KMS-11 (cell line): ENCODE results near the gene ZNF416.

Experiments used
- H2AFZ ChIP-seq: fragments of 200-600 bp; sonication (generic); 2 replicates; pipeline ENCODE4 v1.6.1; 2016; ENCODE audit warnings: antibody characterized with exemption, mixed run types, low read depth
- H3K27ac ChIP-seq: fragments of 200-600 bp; sonication (generic); 2 replicates; pipeline ENCODE4 v1.6.1; 2016; ENCODE audit warnings: mild to moderate bottlenecking, mixed run types
- H3K27me3 ChIP-seq: fragments of 200-600 bp; sonication (generic); 2 replicates; pipeline ENCODE4 v1.6.1; 2017; ENCODE audit warnings: mild to moderate bottlenecking, low read depth, mixed run types, moderate library complexity; ENCODE audit not compliant: insufficient read depth
- H3K36me3 ChIP-seq: fragments of 200-600 bp; sonication (generic); 2 replicates; pipeline ENCODE4 v1.6.1; 2017; ENCODE audit warnings: mild to moderate bottlenecking, mixed run types; ENCODE audit not compliant: insufficient read depth
- H3K4me1 ChIP-seq: fragments of 200-600 bp; sonication (generic); 2 replicates; pipeline ENCODE4 v1.6.1; 2016; ENCODE audit warnings: mild to moderate bottlenecking, low read depth, mixed run types; ENCODE audit not compliant: poor library complexity, severe bottlenecking
- H3K4me2 ChIP-seq: fragments of 200-600 bp; sonication (generic); 2 replicates; pipeline ENCODE4 v1.7.0; 2016; ENCODE audit warnings: mild to moderate bottlenecking, mixed run types
- H3K4me3 ChIP-seq: fragments of 200-600 bp; sonication (generic); IDR thresholded peaks from 2 replicates; pipeline ENCODE4 v1.6.1; 2017; ENCODE audit warnings: low read depth, low read length, mixed read lengths; ENCODE audit not compliant: insufficient read depth
- H3K79me2 ChIP-seq: fragments of 200-600 bp; sonication (generic); 2 replicates; pipeline ENCODE4 v1.6.1; 2016; ENCODE audit warnings: low read depth, mixed run types; ENCODE audit not compliant: insufficient read depth
- H3K9ac ChIP-seq: fragments of 200-600 bp; sonication (generic); 2 replicates; pipeline ENCODE4 v1.6.1; 2016; ENCODE audit warnings: mild to moderate bottlenecking, mixed run types
- H4K20me1 ChIP-seq: fragments of 200-600 bp; sonication (generic); 2 replicates; pipeline ENCODE4 v1.6.1; 2016; ENCODE audit warnings: mild to moderate bottlenecking, mixed run types; ENCODE audit not compliant: insufficient read depth
- CTCF ChIP-seq: fragments of 200-600 bp; sonication (generic); conservative IDR thresholded peaks from 2 replicates; pipeline ENCODE4 v1.6.1; 2017; ENCODE audit warnings: low read depth, mild to moderate bottlenecking, antibody characterized with exemption, low read length, moderate library complexity, mixed read lengths

The ZNF416 gene

DNA sequence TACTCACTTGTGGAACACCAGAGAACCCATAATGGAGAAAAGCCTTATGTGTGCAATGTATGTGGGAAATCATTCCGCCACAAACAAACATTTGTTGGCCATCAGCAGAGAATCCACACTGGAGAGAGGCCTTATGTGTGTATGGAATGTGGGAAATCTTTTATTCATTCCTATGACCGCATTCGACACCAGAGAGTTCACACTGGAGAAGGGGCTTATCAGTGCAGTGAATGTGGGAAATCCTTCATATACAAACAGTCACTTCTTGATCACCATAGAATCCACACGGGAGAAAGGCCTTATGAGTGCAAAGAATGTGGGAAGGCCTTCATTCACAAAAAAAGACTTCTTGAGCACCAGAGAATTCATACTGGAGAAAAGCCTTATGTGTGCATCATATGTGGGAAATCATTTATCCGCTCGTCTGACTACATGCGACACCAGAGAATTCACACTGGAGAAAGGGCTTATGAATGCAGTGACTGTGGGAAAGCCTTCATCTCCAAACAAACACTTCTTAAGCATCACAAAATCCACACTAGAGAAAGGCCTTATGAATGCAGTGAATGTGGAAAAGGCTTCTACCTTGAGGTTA, 40.7 kb downstream of the ZNF416 start:
- Histone ChIP-seq H3K27me3 (no peaks in the 10 kb centered on the region), H3K4me1 (no peaks in the 10 kb centered on the region)
- TF ChIP-seq CTCF: no peak

GRCh38 chr19:57527136-57527881, 51.4 kb downstream of the ZNF416 start, which contains the start of gene ZNF549:
ZNF549 (plus strand) TSS chr19:57527356; CDS start chr19:57527574, 218 bp downstream.
- Histone ChIP-seq H4K20me1 (no peaks in the 10 kb centered on the region), H3K4me1 (no peaks in the 10 kb centered on the region), H3K79me2 (no peaks in the 10 kb centered on the region), H3K9ac (no peak within 1 kb of the TSS), H3K27me3 (no peaks in the 10 kb centered on the region), H3K27ac (no peak within 1 kb of the TSS), H3K4me3 (no peak within 1 kb of the TSS), H2AFZ (no peak within 1 kb of the TSS), H3K36me3 (no peaks in the 10 kb centered on the region), H3K4me2 (no peak within 1 kb of the TSS)
- TF ChIP-seq CTCF: no peak

More for the DNA sequence above, 40.7 kb downstream of the ZNF416 start:
- no peaks in the 10 kb centered on the region for H3K79me2 ChIP-seq
- no peak overlapping the region for H3K9ac ChIP-seq
- H3K4me3 ChIP-seq: no peak overlapping the region
- no peak overlapping the region for H3K4me2 ChIP-seq
- H2AFZ ChIP-seq: no peak overlapping the region
- no peaks in the 10 kb centered on the region for H4K20me1 ChIP-seq
- H3K36me3 ChIP-seq: no peaks in the 10 kb centered on the region
- no peak overlapping the region for H3K27ac ChIP-seq
